CD14-positive monocyte (primary cell): ENCODE results near the gene SRRM3. TPM values are rescaled to one million over a fixed set of nuclear protein-coding genes. Genes with fewer than 3 reads are reported as not detected.

ENCODE experiments used
- DNase-seq, 3 donors: peaks; one replicate each; pipeline ENCODE4 v3.0.0-alpha.2; 2011 to 2022
- H2AFZ ChIP-seq: 2 replicates; pipeline ENCODE4 v1.6.0; 2012; ENCODE audit warnings: mild to moderate bottlenecking, low read depth, low read length, inconsistent platforms; ENCODE audit not compliant: insufficient read depth, poor library complexity, severe bottlenecking
- H3K27ac ChIP-seq, 2 donors: 1 replicate in 1 of 2; 2 replicates in 1 of 2; pipeline ENCODE4 v1.5.1; 2012 to 2013; ENCODE audit warnings: low read length in 2 of 2, control low read depth in 1 of 2, inconsistent platforms in 1 of 2, low read depth in 1 of 2, mild to moderate bottlenecking in 1 of 2
- H3K27me3 ChIP-seq, 2 donors: one replicate each; pipeline versions ENCODE4 v1.6.0 to v1.6.1; 2011 to 2013; ENCODE audit warnings: low read length in 2 of 2; ENCODE audit not compliant: control insufficient read depth in 2 of 2, insufficient read depth in 2 of 2
- H3K36me3 ChIP-seq, 2 donors: replicated peaks in 1 of 2; 1 replicate in 1 of 2; 2 replicates in 1 of 2; pipeline versions ENCODE4 v1.5.1 to v1.6.1; 2012 to 2013; ENCODE audit warnings: low read length in 2 of 2, control low read depth in 1 of 2, inconsistent platforms in 1 of 2, mild to moderate bottlenecking in 1 of 2; ENCODE audit not compliant: insufficient read depth in 2 of 2, control insufficient read depth in 1 of 2
- H3K4me1 ChIP-seq, 2 donors: 1 replicate in 1 of 2; 2 replicates in 1 of 2; pipeline versions ENCODE4 v1.5.1 to v1.6.1; 2012 to 2013; ENCODE audit warnings: low read length in 2 of 2, control low read depth in 1 of 2, inconsistent platforms in 1 of 2, mild to moderate bottlenecking in 1 of 2, moderate library complexity in 1 of 2; ENCODE audit not compliant: insufficient read depth in 2 of 2, control insufficient read depth in 1 of 2
- H3K4me2 ChIP-seq: replicated peaks from 2 replicates; pipeline ENCODE3; 2012; ENCODE audit warnings: low read length, moderate library complexity, mild to moderate bottlenecking; ENCODE audit not compliant: poor library complexity, severe bottlenecking; ENCODE audit errors: extremely low read depth
- H3K4me3 ChIP-seq, 3 experiments: fragments of 200-600 bp in 1 of 3; sonication (generic) in 1 of 3; replicated peaks in 1 of 3; 1 replicate in 2 of 3; 2 replicates in 1 of 3; pipeline ENCODE4 v1.5.1; 2011 to 2013; ENCODE audit warnings: low read length in 3 of 3, mild to moderate bottlenecking in 3 of 3, control low read depth in 2 of 3, low read depth in 2 of 3, inconsistent platforms in 1 of 3, moderate library complexity in 1 of 3
- H3K79me2 ChIP-seq: 2 replicates; pipeline ENCODE4 v1.6.0; 2012; ENCODE audit warnings: mild to moderate bottlenecking, control low read depth, inconsistent platforms, low read length, moderate library complexity; ENCODE audit not compliant: insufficient read depth
- H3K9ac ChIP-seq: 2 replicates; pipeline ENCODE4 v1.6.0; 2017; ENCODE audit warnings: low read length, mild to moderate bottlenecking; ENCODE audit not compliant: insufficient read depth, poor library complexity, severe bottlenecking
- H3K9me3 ChIP-seq, 2 donors: replicated peaks in 1 of 2; 1 replicate in 1 of 2; 2 replicates in 1 of 2; pipeline versions ENCODE4 v1.5.1 to v1.6.1; 2012 to 2013; ENCODE audit warnings: low read length in 2 of 2, control low read depth in 1 of 2; ENCODE audit not compliant: control insufficient read depth in 1 of 2, insufficient read depth in 1 of 2
- H4K20me1 ChIP-seq: 2 replicates; pipeline ENCODE4 v1.6.0; 2012; ENCODE audit warnings: mild to moderate bottlenecking, low read length, control low read depth, moderate library complexity; ENCODE audit not compliant: insufficient read depth
- H3K27ac Mint-ChIP-seq, 7 donors: one replicate each; pipeline ENCODE4 v1.8.0; 2020; ENCODE audit warnings: mild to moderate bottlenecking in 7 of 7, mixed read lengths in 7 of 7, moderate library complexity in 6 of 7, inconsistent platforms in 2 of 7
- H3K27me3 Mint-ChIP-seq, 3 donors: one replicate each; pipeline ENCODE4 v1.8.0; 2021 to 2022; ENCODE audit warnings: low read depth in 3 of 3, mild to moderate bottlenecking in 3 of 3, mixed read lengths in 3 of 3, moderate library complexity in 3 of 3, inconsistent platforms in 1 of 3
- H3K36me3 Mint-ChIP-seq, 2 donors: one replicate each; pipeline ENCODE4 v1.8.0; 2020; ENCODE audit warnings: mixed read lengths in 2 of 2, inconsistent platforms in 1 of 2, mild to moderate bottlenecking in 1 of 2
- H3K4me1 Mint-ChIP-seq: one replicate; pipeline ENCODE4 v1.8.0; 2020; ENCODE audit warnings: mild to moderate bottlenecking, mixed read lengths
- H3K4me3 Mint-ChIP-seq, 2 donors: one replicate each; pipeline ENCODE4 v1.8.0; 2020; ENCODE audit warnings: mild to moderate bottlenecking in 2 of 2, mixed read lengths in 2 of 2, moderate library complexity in 1 of 2
- H3K9me3 Mint-ChIP-seq, 7 donors: one replicate each; pipeline ENCODE4 v1.8.0; 2020 to 2022; ENCODE audit warnings: mixed read lengths in 7 of 7, mild to moderate bottlenecking in 6 of 7, moderate library complexity in 6 of 7, inconsistent platforms in 2 of 7
- CTCF ChIP-seq: fragments of 200-600 bp; IDR thresholded peaks from one replicate; pipeline ENCODE4 v1.8.0; 2022; ENCODE audit warnings: antibody characterized with exemption, mild to moderate bottlenecking
- WGBS: methylation state at CpG from one replicate; pipeline ENCODE4 v1.1.5; 2013; ENCODE audit warnings: missing lambda C conversion rate; ENCODE audit not compliant: insufficient coverage; 5-methylcytosine and 5-hydroxymethylcytosine counted together
- intact Hi-C, 2 donors: fragments of 100-400 bp; cut with micrococcal nuclease; formaldehyde crosslinking; loops; one replicate each; pipeline versions ENCODE4 v1.15.0 to v1.15.1; 2023
- polyA plus RNA-seq, 3 donors: library from polyadenylated mRNA; depleted of rRNA in 1 of 3; unstranded in 2 of 3; stranded (reverse) in 1 of 3; fragments of 300-500 nt in 2 of 3; fragments of >200 nt in 1 of 3; fragmentation: Illumina TruSeq in 2 of 3; gene quantifications; 1 replicate in 2 of 3; 2 replicates in 1 of 3; pipeline ENCODE4 v1.2.3, GENCODE V29; 2012 to 2021

The SRRM3 gene
- polyA plus RNA-seq, 3 donors, result not detected

GRCh38 chr7:76254781-76255180, 53.1 kb downstream of the SRRM3 start:
- Histone ChIP-seq H3K4me1 (no peaks in the 10 kb centered on the region), H3K27ac (no peak overlapping the region), H3K4me2 (no peak overlapping the region), H4K20me1 (no peaks in the 10 kb centered on the region), H3K79me2 (no peaks in the 10 kb centered on the region), H3K9ac (no peak overlapping the region), H3K36me3 (no peaks in the 10 kb centered on the region), H3K4me3 (no peak overlapping the region), H2AFZ (no peak overlapping the region), H3K27me3 (peaks cover 7 to 17% of the 10 kb centered on the region in 2 donors), H3K9me3 (no peaks in the 10 kb centered on the region)
- intact Hi-C loops, result no loop called here
- WGBS, result no CpG with 5 or more reads among the region's 4 CpGs
- no peak overlapping the region for H3K27ac Mint-ChIP-seq
- peaks cover 3% of the 10 kb centered on the region for H3K4me1 Mint-ChIP-seq
- DNase-seq, result no peak
- peaks cover 0 to 2% of the 10 kb centered on the region in 2 donors for H3K36me3 Mint-ChIP-seq
- H3K9me3 Mint-ChIP-seq, result peaks cover 0 to 12% (median 4%) of the 10 kb centered on the region in 7 donors
- H3K4me3 Mint-ChIP-seq, result no peak overlapping the region
- no peak for TF ChIP-seq CTCF
- peaks cover 26 to 44% (median 28%) of the 10 kb centered on the region in 3 donors for H3K27me3 Mint-ChIP-seq

- DNase-seq, result no peak
- intact Hi-C loops, result no loop called here
- H3K9me3 ChIP-seq, result no peaks in the 10 kb centered on the region
- no peak overlapping the region for H3K9ac ChIP-seq
- TF ChIP-seq CTCF, result no peak
- H3K36me3 Mint-ChIP-seq, result peaks cover 0 to 2% of the 10 kb centered on the region in 2 donors
- H3K27me3 Mint-ChIP-seq, result peaks cover 38 to 68% (median 39%) of the 10 kb centered on the region in 3 donors
- H3K4me1 ChIP-seq, result no peaks in the 10 kb centered on the region
- H3K27me3 ChIP-seq, result peaks cover 7 to 28% of the 10 kb centered on the region in 2 donors
- no peak overlapping the region for H3K27ac ChIP-seq
- no peak overlapping the region for H2AFZ ChIP-seq
- peaks cover 0 to 20% (median 6%) of the 10 kb centered on the region in 7 donors for H3K9me3 Mint-ChIP-seq
- H3K36me3 ChIP-seq, result no peaks in the 10 kb centered on the region
- no peaks in the 10 kb centered on the region for H3K79me2 ChIP-seq
- peak overlapping the region in 1 of 2 donors; percentile 56 for H3K4me3 Mint-ChIP-seq
- no peak overlapping the region for H3K4me2 ChIP-seq
- peak overlapping the region in 1 of 7 donors; percentile 38 for H3K27ac Mint-ChIP-seq
- 80% methylated on average over 2 of the region's 8 CpGs for WGBS
- H4K20me1 ChIP-seq, result no peaks in the 10 kb centered on the region
- no peak overlapping the region for H3K4me3 ChIP-seq
- peaks cover 5% of the 10 kb centered on the region for H3K4me1 Mint-ChIP-seq
Measured at GRCh38 chr7:76257973-76258372, 56.3 kb downstream of the SRRM3 start.
